ENCODE results near the gene NAALADL2.

The NAALADL2 gene

DNA sequence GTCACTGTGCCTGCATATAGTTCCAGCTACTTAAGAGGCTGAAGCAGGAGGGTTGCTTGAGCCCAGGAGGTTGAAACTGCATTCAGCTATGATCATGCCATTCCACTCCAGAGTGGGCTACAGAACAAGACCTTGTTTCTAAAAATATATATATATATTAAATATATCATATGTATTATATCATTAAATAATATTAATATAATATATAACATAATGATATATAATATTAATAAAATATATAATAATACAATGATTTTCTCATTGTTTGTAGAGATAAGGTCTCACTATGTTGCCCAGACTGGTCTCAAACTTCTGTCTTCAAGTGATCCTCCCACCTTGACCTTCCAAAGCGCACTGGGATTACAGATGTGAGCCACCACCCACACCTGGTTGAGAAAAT lies 101.8 kb downstream of the NAALADL2 start:
- no peak for DNase-seq (ENCODE audit: low read depth, low spot score)

DNA sequence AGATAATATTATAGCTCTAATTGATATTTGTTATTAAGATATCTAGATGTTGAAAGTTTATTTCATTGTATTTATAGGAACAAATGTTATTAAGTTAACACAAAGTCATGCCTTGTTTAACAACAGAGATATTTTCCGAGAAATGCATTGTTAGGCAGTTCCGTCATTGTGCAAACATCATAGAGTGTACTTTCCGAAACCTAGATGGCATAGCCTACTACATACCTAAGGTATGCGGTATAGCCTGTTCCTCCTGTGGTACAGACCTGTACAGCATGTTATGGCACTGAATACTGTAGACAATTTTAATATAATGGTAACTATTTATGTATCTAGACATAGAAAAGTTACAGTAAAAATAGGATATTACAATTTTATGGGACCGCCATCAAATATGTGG lies 114.3 kb downstream of the NAALADL2 start:
- DNase-seq (ENCODE audit: low read depth, low spot score), result no peak

DNA sequence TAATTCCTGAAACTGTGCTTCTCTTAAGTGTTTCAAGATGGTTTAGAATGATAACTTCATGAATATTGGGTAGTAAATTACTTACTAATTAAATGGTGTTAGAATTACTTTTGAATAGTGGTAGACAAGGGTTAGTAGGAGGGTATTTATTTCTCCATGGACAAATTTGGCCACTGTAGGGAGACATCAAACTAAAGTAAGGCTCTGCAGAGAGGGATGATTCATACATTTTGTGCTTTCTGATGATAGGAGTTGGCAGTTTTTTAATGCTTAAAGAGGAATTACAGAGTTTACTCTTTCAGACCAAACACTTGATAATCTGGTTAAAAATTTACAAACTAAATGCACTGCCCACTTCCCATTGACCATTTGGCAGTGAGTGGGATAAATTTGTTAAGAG lies 127.6 kb downstream of the NAALADL2 start:
- no peak for DNase-seq (ENCODE audit: low read depth, low spot score)

DNA sequence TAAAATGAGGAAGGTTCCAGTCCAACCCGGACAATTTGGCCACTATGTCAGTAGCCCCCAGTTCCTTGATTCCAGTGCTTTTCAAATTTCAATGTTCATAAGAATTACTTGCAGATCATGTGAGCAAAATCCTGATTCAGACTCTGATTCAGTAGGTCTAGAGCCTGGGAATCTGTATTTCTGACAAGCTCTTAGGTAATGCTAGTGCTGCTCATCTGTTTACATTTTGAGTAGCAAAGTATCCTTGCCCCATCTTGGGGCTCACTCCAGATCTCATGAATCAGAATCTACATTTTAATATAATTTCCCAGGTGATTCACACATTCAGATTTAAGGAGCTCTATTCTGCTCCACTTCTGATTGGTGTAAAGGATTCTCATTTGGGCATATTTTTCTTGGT lies 142.0 kb downstream of the NAALADL2 start:
- no peak for DNase-seq (ENCODE audit: low read depth, low spot score)

DNA sequence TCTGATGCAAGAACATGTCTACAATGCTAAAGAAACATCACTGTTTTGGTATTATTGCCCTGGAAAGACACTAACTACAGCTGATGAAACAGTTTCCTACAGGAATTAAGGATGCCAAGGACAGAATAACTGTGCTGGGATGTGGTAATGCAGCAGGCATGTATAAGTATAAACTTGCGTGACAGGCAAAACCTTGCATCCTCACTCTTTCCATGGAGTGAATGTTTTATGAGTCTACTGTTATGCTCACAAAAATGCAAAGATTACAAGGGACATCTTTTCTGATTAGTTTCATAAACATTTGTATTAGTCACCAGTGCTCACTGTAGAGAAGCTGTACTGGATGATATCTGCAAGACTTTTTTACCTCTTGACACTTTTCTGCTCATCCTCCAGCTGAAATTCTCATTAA lies 143.6 kb downstream of the NAALADL2 start:
- DNase-seq (ENCODE audit: low read depth, low spot score), result no peak

DNA sequence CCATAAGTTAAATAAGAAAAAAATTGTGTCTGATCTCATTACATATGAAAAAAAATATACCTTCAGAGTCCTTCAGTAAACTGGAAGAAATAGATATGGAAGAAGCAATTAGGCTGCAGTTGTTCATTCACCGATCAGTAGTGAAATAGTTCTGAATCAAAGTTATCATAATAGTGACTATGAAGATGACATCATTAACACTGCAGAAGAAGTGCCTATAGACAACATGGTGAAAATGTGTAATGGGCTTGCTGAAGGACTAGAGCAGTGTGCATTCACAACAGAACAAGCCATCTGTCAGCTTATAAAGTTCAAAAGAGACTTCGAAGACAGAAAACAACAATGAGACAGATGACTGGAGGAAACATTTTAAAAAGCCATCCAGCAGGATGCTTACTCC lies 144.5 kb downstream of the NAALADL2 start:
- DNase-seq (ENCODE audit: low read depth, low spot score), result no peak

- DNase-seq (ENCODE audit: low read depth, low spot score), result no peak
These were observed 146.1 kb downstream of the NAALADL2 start for GRCh38 chr3:175005193-175005592.

- DNase-seq (ENCODE audit: low read depth, low spot score), result no peak
These were observed 146.7 kb downstream of the NAALADL2 start for GRCh38 chr3:175005881-175006280.

DNA sequence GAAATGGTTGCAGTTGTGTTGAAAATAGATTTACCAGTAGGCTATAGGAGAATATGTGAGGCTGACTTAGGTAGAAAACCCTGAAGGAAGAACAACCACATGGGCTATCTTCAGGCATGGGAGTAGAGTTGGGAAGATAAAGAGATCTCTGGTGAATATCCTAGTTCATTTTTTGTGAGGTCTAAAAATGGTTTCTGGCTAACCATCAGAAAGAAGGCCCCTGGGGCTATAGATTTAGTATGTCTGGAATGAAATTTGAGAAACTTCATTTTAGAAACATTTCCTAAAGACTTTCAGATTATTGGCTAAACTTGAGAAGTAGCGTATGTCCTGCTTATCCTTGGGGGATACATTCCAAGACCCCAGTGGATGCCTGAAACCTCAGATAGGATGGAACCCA lies 148.2 kb downstream of the NAALADL2 start:
- DNase-seq (ENCODE audit: low read depth, low spot score), result no peak

- DNase-seq (ENCODE audit: low read depth, low spot score), result no peak
These were observed 150.2 kb downstream of the NAALADL2 start for GRCh38 chr3:175009295-175009694.

GRCh38 chr3:175015056-175015635 lies 156.0 kb downstream of the NAALADL2 start:
- no peak for DNase-seq (ENCODE audit: low read depth, low spot score)

- no peak for DNase-seq (ENCODE audit: low read depth, low spot score)
These were observed 160.0 kb downstream of the NAALADL2 start for GRCh38 chr3:175018946-175019727.

GRCh38 chr3:175020101-175020500 lies 161.0 kb downstream of the NAALADL2 start:
- no peak for DNase-seq (ENCODE audit: low read depth, low spot score)

DNA sequence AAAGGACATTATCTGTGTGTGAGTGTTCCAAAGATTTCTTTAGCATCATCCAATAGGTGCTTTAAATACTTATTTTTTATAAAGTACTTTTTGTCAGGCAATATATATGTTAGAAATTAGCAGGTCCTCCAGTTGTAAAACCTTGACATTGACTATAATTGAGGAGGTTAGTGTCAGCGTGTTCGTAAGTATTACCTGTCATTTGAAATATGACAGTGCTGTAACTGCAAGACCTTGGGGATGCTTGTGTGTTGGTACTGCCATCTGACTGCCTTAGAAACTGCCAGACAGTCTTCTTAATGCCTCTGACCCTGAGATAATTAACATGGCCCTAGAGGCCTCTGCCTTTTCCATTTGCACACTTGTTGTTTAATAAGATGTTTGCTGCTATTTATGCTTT lies 170.7 kb downstream of the NAALADL2 start:
- no peak for DNase-seq (ENCODE audit: low read depth, low spot score)

DNA sequence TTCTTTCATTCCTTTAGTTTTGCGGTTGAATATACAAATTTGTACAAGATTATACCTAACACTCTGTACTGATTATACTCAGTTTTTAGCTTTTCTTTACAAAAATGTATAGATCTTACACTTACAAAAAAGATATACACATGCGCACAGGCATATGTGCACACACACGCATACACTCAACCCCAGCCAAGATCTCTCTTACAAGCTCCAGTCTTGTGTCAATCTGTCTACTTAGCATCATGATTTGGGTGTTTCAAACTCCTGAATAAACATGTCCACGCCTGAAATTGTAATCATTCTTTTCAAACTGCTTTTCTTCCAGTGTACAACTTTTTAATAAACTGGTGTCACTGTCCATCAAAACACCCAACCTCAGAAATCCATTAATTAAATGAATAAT lies 180.7 kb downstream of the NAALADL2 start:
- DNase-seq (ENCODE audit: low read depth, low spot score), result no peak

DNA sequence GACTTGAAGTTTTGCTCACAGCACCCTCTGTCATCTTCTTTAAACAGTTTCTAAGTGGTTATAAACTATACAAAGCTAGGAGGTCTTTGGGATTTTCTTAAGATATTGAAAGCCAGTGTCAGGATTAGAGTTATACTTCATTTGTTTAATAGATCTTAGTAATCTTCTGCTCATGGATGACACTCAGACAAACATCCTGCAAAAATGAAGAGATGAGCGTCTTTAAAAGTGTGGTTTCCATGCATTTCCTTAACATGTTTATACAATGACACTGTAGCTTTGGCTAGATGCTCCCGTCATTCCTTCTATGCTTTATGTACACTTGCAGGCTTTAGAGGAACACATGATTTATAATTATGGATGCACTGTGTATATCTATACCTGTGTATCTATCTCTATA lies 182.2 kb downstream of the NAALADL2 start:
- DNase-seq (ENCODE audit: low read depth, low spot score), result no peak

- DNase-seq (ENCODE audit: low read depth, low spot score), result no peak
These were observed 187.5 kb downstream of the NAALADL2 start for GRCh38 chr3:175046601-175047000.

DNA sequence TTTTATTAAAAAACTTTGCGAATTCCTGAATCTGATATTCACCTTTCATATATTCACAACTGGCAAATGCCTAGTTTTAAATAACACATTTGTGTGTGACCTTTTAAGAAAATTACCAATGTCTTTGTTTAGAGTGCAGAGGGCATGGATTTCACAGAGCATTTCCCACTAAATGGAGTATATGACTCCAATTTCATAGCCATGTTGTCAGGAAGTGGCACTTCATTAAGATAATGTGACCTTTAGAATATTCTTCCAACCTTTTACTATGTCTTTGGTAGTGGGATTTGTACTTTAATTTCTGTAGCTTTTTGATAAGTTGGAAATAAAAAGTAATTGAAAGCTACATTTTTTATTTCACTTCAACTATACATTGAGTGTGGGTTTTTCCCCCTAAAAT lies 188.7 kb downstream of the NAALADL2 start:
- DNase-seq (ENCODE audit: low read depth, low spot score), result no peak

- DNase-seq (ENCODE audit: low read depth, low spot score), result no peak
These were observed 198.3 kb downstream of the NAALADL2 start for GRCh38 chr3:175057401-175057800.

DNA sequence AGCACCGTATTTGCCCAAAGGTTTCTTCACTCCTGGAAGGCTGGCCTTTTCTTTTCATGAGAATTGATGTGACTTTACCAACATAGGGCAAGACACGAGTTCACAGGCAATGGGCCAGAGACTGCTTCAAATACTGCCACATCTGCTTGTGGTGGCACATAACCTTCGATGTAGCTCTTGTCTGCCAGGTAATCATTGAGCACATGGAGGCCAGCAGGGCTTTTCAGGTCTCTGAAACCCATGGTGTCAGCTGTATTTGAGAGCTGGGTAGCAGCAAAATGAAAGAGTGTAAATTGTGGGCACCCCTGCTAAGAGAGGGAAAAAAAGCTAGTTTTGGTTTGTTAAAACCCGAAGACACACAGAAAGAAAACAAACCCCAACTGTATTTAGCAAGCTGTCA lies 200.7 kb downstream of the NAALADL2 start:
- no peak for DNase-seq (ENCODE audit: low read depth, low spot score)

- no peak for DNase-seq (ENCODE audit: low read depth, low spot score)
These were observed 206.4 kb downstream of the NAALADL2 start for GRCh38 chr3:175065497-175065896.

DNA sequence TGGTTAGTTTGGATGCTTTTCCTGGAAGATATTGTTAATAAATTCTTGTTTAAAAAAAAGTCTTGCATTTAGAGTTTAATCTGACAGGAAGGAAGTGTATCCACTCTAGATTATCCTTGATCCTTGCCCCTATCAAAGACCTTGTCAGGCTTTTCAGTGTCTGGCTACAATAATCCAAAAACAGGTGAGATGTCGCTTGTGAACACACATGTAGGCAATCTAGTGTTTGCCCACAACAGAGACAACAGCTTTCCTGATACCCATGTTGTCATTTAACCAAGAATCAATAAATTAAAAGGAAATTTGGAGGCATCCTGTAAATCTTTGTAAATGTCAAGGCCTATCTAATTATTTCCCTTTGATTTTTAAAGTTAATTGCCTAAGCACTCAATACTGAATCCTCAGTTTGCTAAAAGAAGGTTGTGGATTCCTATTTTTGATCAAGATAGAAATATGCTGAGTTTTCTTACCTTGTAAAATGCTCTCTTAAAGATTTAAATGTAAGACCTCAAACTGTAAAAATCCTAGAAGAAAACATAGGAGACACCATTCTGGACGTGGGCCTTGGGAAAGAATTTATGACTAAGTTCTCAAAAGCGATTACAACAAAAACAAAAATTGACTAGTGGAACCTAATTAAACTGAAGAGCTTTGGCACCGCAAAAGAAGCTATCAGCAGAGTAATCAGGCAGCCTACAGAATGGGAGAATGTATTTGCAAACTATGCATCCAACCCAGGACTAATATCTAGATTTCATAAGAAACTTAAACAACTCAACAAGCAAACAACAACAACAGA lies 207.7 kb downstream of the NAALADL2 start:
- no peak for DNase-seq (ENCODE audit: low read depth, low spot score)

DNA sequence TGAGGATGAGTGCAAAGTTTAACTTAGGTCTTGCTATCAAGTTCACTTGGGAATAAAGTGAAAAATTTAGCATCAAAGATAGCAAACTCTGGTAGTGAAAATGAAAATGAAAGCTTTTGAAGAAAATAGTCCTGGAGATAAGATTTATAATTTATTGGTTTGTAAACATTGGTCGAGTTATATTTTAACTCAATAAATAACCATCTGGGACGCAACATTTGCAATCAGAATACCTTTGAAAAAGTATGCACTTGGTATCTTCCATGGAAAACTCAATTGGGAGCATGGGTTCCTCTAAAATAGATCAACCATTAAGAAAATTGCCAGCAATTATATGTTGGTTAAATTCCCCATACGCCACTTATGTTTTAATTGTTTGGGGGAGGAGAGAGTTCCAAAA lies 209.5 kb downstream of the NAALADL2 start:
- DNase-seq (ENCODE audit: low read depth, low spot score), result no peak
